Keratinocyte (primary cell): Measurements from ENCODE around the gene HSD11B1L. TPM values are rescaled to one million over a fixed set of nuclear protein-coding genes. Genes with fewer than 3 reads are reported as not detected.
A peak's percentile ranks its signal among the peaks of the same experiment; 100 is the strongest.

Source experiments
- DNase-seq: peaks from one replicate; pipeline ENCODE4 v3.0.0-alpha.2; 2011; ENCODE audit warnings: low read depth, missing footprints, low spot score
- FAIRE-seq: peaks from 2 replicates; lab custom pipeline; 2011; peaks lifted over from hg19 to GRCh38; lab: Jason Lieb, UNC
- H2AFZ ChIP-seq: 2 replicates; pipeline ENCODE4 v1.6.0; 2012; ENCODE audit warnings: low read length, control low read depth, inconsistent platforms; ENCODE audit not compliant: control insufficient read depth
- H3K27ac ChIP-seq: 2 replicates; pipeline ENCODE4 v1.5.1; 2011; ENCODE audit warnings: low read length; ENCODE audit not compliant: control insufficient read depth, insufficient read depth
- H3K27me3 ChIP-seq: 3 replicates; pipeline ENCODE4 v1.6.0; 2011; ENCODE audit warnings: low read length; ENCODE audit not compliant: control insufficient read depth, insufficient read depth; ENCODE audit errors: extremely low read depth
- H3K36me3 ChIP-seq, 2 experiments: 2 replicates in 1 of 2; 3 replicates in 1 of 2; pipeline ENCODE4 v1.5.1; 2011; ENCODE audit warnings: low read length in 2 of 2, mild to moderate bottlenecking in 1 of 2; ENCODE audit not compliant: control insufficient read depth in 2 of 2, insufficient read depth in 2 of 2; ENCODE audit errors: extremely low read depth in 1 of 2
- H3K4me1 ChIP-seq: 3 replicates; pipeline ENCODE4 v1.5.1; 2011; ENCODE audit warnings: low read length; ENCODE audit not compliant: control insufficient read depth, insufficient read depth; ENCODE audit errors: extremely low read depth
- H3K4me2 ChIP-seq: 3 replicates; pipeline ENCODE4 v1.6.0; 2011; ENCODE audit warnings: low read depth, low read length; ENCODE audit not compliant: control insufficient read depth, insufficient read depth; ENCODE audit errors: extremely low read depth
- H3K4me3 ChIP-seq, 3 experiments: fragments of 200-600 bp in 1 of 3; sonication (generic) in 1 of 3; 2 replicates in 2 of 3; 3 replicates in 1 of 3; pipeline ENCODE4 v1.5.1; 2011 to 2016; ENCODE audit warnings: low read length in 3 of 3, mild to moderate bottlenecking in 3 of 3, control low read depth in 2 of 3, inconsistent platforms in 1 of 3, low read depth in 1 of 3, mixed read lengths in 1 of 3, mixed run types in 1 of 3, moderate library complexity in 1 of 3; ENCODE audit not compliant: control insufficient read depth in 2 of 3, insufficient read depth in 2 of 3; ENCODE audit errors: extremely low read depth in 1 of 3
- H3K79me2 ChIP-seq: 2 replicates; pipeline ENCODE4 v1.6.0; 2012; ENCODE audit warnings: low read length; ENCODE audit not compliant: control insufficient read depth, insufficient read depth
- H3K9ac ChIP-seq: 3 replicates; pipeline ENCODE4 v1.6.0; 2011; ENCODE audit warnings: low read length; ENCODE audit not compliant: control insufficient read depth, insufficient read depth; ENCODE audit errors: extremely low read depth
- H3K9me1 ChIP-seq: 3 replicates; pipeline ENCODE4 v1.6.0; 2011; ENCODE audit warnings: low read length; ENCODE audit not compliant: control insufficient read depth, insufficient read depth; ENCODE audit errors: extremely low read depth
- H3K9me3 ChIP-seq: 2 replicates; pipeline ENCODE4 v1.5.1; 2012; ENCODE audit warnings: low read depth, low read length; ENCODE audit not compliant: control insufficient read depth
- H4K20me1 ChIP-seq: 3 replicates; pipeline ENCODE4 v1.6.0; 2011; ENCODE audit warnings: low read length; ENCODE audit not compliant: control insufficient read depth, insufficient read depth; ENCODE audit errors: extremely low read depth
- EZH2 ChIP-seq: IDR thresholded peaks from one replicate; pipeline ENCODE4 v1.6.1; 2012; ENCODE audit warnings: inconsistent platforms, mild to moderate bottlenecking, low read length, moderate library complexity
- dilution Hi-C: fragments of 300-500 bp; cut with MboI; formaldehyde crosslinking; loops from one replicate; pipeline ENCODE4 v1.7.0; 2020; ENCODE audit warnings: low sequenced_read_pairs; ENCODE audit not compliant: extremely low pct_ligation_motif_present
- polyA plus RNA-seq, 5 experiments: library from polyadenylated mRNA; depleted of rRNA in 3 of 5; stranded (reverse) in 3 of 5; stranded (forward) in 1 of 5; unstranded in 1 of 5; fragments of >200 nt; gene quantifications; 1 replicate in 1 of 5; 2 replicates in 3 of 5; 3 replicates in 1 of 5; pipeline versions ENCODE4 v1.2.1 to v1.2.3, GENCODE V29; 2011 to 2012; ENCODE audit warnings: missing spikeins in 2 of 5, low read depth in 1 of 5, low replicate concordance in 1 of 5
- TF ChIP-seq, protein P1 (sequence below), 3 experiments: IDR thresholded peaks in 1 of 3; conservative IDR thresholded peaks in 1 of 3; optimal IDR thresholded peaks in 1 of 3; 2 replicates in 2 of 3; 3 replicates in 1 of 3; pipeline versions ENCODE3 to v1.5.1; 2011; ENCODE audit warnings: low read length in 3 of 3, mild to moderate bottlenecking in 3 of 3, moderate library complexity in 2 of 3, control low read depth in 1 of 3, inconsistent platforms in 1 of 3; ENCODE audit not compliant: insufficient read depth in 2 of 3; ENCODE audit errors: extremely low read depth in 1 of 3

Gene HSD11B1L
- polyA plus RNA-seq, 1 donor (not counting 4 experiments of a cell fraction or from before 2014, with no cell fraction given): 3.7 TPM

DNA sequence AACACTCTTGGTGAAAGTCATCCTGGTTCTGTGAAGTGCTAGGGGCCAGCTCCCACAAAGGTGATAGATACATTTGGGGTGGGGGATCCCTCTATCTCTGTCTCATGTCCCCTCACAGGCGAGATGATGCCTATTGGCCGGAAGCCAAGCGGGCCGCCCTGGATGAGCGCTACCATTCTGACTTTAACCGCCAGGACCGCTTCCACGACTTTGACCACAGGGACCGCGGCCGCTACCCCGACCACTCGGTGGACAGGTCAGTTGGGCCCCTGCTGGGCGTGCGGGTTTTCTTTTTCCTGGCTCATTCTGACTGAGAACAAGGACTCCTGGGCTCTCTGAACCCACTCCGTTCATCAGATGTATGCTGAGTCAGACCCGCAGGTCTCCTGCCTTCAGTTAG, 16.9 kb upstream of the HSD11B1L start:
- Histone ChIP-seq H3K9ac (no peak overlapping the region), H3K36me3 (peaks cover 45 to 55% of the 10 kb centered on the region in 2 experiments), H3K79me2 (no peaks in the 10 kb centered on the region), H3K9me3 (no peaks in the 10 kb centered on the region), H3K27me3 (no peaks in the 10 kb centered on the region), H2AFZ (no peak overlapping the region), H3K27ac (no peak overlapping the region), H3K4me1 (no peaks in the 10 kb centered on the region), H3K9me1 (no peaks in the 10 kb centered on the region), H4K20me1 (no peaks in the 10 kb centered on the region), H3K4me2 (no peak overlapping the region), H3K4me3 (no peak overlapping the region)
- DNase-seq (no peak), FAIRE-seq (no peak)
- dilution Hi-C loops: no loop called here
- no peak for TF ChIP-seq EZH2
- TF ChIP-seq, protein P1, sequence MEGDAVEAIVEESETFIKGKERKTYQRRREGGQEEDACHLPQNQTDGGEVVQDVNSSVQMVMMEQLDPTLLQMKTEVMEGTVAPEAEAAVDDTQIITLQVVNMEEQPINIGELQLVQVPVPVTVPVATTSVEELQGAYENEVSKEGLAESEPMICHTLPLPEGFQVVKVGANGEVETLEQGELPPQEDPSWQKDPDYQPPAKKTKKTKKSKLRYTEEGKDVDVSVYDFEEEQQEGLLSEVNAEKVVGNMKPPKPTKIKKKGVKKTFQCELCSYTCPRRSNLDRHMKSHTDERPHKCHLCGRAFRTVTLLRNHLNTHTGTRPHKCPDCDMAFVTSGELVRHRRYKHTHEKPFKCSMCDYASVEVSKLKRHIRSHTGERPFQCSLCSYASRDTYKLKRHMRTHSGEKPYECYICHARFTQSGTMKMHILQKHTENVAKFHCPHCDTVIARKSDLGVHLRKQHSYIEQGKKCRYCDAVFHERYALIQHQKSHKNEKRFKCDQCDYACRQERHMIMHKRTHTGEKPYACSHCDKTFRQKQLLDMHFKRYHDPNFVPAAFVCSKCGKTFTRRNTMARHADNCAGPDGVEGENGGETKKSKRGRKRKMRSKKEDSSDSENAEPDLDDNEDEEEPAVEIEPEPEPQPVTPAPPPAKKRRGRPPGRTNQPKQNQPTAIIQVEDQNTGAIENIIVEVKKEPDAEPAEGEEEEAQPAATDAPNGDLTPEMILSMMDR (optimal IDR thresholded peaks at IDR 0.05 in 1 of 3, IDR thresholded peaks at IDR 0.05 in 1 of 3, conservative IDR thresholded peaks at IDR 0.05 in 1 of 3; ENCODE audit: extremely low read depth in 1 of 3, insufficient read depth in 2 of 3, low read length in 3 of 3): no peak

DNA sequence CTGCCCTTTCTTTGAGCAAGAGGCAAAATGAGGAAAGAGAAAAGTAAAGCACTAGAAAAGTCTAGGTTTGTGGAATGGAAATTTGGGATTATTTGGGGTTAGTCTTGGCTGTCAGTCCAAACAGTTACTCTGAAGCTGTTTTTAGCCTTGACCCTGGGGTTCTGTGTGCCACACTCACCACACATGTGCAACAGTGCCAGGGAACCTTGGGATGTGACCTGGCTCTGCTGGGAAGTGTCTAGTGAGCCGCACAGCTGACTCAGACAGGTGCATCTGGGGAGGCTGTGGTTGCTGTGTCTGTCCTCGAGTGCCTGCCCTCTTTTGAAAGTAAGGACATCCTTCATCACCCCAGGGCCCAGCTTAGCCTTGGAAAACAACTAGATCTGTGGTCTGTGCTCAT, 16.3 kb upstream of the HSD11B1L start:
- FAIRE-seq: peak; percentile 34
- dilution Hi-C loops: no loop called here
- Histone ChIP-seq H3K4me1 (no peaks in the 10 kb centered on the region), H3K27ac (no peak overlapping the region), H3K36me3 (peaks cover 49 to 61% of the 10 kb centered on the region in 2 experiments), H3K9me3 (no peaks in the 10 kb centered on the region), H3K9me1 (no peaks in the 10 kb centered on the region), H3K27me3 (no peaks in the 10 kb centered on the region), H3K4me2 (no peak overlapping the region), H2AFZ (no peak overlapping the region), H3K9ac (no peak overlapping the region), H3K4me3 (no peak overlapping the region), H4K20me1 (no peaks in the 10 kb centered on the region), H3K79me2 (no peaks in the 10 kb centered on the region)
- no peak for DNase-seq
- TF ChIP-seq EZH2: no peak
- TF ChIP-seq, protein P1 (optimal IDR thresholded peaks at IDR 0.05 in 1 of 3, IDR thresholded peaks at IDR 0.05 in 1 of 3, conservative IDR thresholded peaks at IDR 0.05 in 1 of 3; ENCODE audit: extremely low read depth in 1 of 3, insufficient read depth in 2 of 3, low read length in 3 of 3): no peak
